HL-60 (cell line): ENCODE measurements around the gene PRND.

Experiments
- DNase-seq, 2 experiments: peaks; one replicate each; pipeline ENCODE4 v3.0.0-alpha.2; 2010 to 2020; ENCODE audit warnings: low read depth in 1 of 2, low spot score in 1 of 2
- H3K27ac ChIP-seq: fragments of 250-450 bp; sonication (Bioruptor Pico); replicated peaks from 2 replicates; pipeline ENCODE4 v1.5.1; 2020; ENCODE audit warnings: mild to moderate bottlenecking, moderate library complexity
- H3K27me3 ChIP-seq: fragments of 250-450 bp; sonication (Bioruptor Pico); 2 replicates; pipeline ENCODE4 v1.5.1; 2021; ENCODE audit warnings: mild to moderate bottlenecking, moderate library complexity; ENCODE audit not compliant: insufficient read depth, poor library complexity, severe bottlenecking
- H3K4me3 ChIP-seq: replicated peaks from 2 replicates; pipeline ENCODE4 v1.5.1; 2011; ENCODE audit warnings: mild to moderate bottlenecking, control low read depth, low read length; ENCODE audit not compliant: insufficient read depth
- CTCF ChIP-seq: IDR thresholded peaks from one replicate; pipeline ENCODE4 v1.5.1; 2011; ENCODE audit warnings: low read length, control low read depth, inconsistent platforms; ENCODE audit not compliant: insufficient read depth
- GABPA ChIP-seq: IDR thresholded peaks from 2 replicates; pipeline ENCODE4 v1.6.1; 2012; ENCODE audit warnings: low read depth
- POLR2AphosphoS5 ChIP-seq: IDR thresholded peaks from 2 replicates; pipeline ENCODE4 v1.6.1; 2012; ENCODE audit warnings: low read depth
- SPI1 ChIP-seq: IDR thresholded peaks from 2 replicates; pipeline ENCODE4 v1.6.1; 2012; ENCODE audit warnings: low read depth, mild to moderate bottlenecking, borderline replicate concordance
- TF ChIP-seq, protein P1 (sequence below): IDR thresholded peaks from 2 replicates; pipeline ENCODE4 v1.6.1; 2012; ENCODE audit warnings: low read depth; ENCODE audit not compliant: insufficient replicate concordance

PRND gene

DNA sequence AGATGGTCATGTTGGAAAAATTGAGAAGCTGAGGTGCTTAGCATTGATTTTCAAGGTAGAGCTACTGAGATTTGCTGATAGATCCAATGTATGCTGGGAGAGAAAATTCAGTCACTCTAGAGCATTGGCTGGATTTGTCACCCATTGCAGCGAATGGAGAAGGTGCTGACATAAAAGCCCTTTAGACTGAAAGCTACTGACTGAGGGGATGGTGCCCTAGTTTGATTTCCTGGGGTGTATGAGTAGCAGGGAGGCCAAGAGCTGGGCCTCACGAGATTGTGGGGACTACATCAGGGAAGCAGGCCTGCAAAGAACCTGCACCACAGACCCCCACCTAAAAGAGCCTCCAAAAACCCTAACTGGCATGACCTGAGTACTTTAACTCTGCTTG lies 23.9 kb upstream of the PRND start:
- H3K27me3 ChIP-seq = no peaks in the 10 kb centered on the region
- no peak overlapping the region for H3K4me3 ChIP-seq
- no peak for TF ChIP-seq CTCF
- TF ChIP-seq, protein P1, sequence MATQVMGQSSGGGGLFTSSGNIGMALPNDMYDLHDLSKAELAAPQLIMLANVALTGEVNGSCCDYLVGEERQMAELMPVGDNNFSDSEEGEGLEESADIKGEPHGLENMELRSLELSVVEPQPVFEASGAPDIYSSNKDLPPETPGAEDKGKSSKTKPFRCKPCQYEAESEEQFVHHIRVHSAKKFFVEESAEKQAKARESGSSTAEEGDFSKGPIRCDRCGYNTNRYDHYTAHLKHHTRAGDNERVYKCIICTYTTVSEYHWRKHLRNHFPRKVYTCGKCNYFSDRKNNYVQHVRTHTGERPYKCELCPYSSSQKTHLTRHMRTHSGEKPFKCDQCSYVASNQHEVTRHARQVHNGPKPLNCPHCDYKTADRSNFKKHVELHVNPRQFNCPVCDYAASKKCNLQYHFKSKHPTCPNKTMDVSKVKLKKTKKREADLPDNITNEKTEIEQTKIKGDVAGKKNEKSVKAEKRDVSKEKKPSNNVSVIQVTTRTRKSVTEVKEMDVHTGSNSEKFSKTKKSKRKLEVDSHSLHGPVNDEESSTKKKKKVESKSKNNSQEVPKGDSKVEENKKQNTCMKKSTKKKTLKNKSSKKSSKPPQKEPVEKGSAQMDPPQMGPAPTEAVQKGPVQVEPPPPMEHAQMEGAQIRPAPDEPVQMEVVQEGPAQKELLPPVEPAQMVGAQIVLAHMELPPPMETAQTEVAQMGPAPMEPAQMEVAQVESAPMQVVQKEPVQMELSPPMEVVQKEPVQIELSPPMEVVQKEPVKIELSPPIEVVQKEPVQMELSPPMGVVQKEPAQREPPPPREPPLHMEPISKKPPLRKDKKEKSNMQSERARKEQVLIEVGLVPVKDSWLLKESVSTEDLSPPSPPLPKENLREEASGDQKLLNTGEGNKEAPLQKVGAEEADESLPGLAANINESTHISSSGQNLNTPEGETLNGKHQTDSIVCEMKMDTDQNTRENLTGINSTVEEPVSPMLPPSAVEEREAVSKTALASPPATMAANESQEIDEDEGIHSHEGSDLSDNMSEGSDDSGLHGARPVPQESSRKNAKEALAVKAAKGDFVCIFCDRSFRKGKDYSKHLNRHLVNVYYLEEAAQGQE = no peak
- no peak for TF ChIP-seq POLR2AphosphoS5
- TF ChIP-seq GABPA = no peak
- TF ChIP-seq SPI1 = no peak
- no peak overlapping the region for H3K27ac ChIP-seq
- DNase-seq = no peak

DNA sequence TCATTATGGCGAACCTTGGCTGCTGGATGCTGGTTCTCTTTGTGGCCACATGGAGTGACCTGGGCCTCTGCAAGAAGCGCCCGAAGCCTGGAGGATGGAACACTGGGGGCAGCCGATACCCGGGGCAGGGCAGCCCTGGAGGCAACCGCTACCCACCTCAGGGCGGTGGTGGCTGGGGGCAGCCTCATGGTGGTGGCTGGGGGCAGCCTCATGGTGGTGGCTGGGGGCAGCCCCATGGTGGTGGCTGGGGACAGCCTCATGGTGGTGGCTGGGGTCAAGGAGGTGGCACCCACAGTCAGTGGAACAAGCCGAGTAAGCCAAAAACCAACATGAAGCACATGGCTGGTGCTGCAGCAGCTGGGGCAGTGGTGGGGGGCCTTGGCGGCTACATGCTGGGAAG lies 22.5 kb upstream of the PRND start:
- H3K4me3 ChIP-seq = no peak overlapping the region
- no peak overlapping the region for H3K27ac ChIP-seq
- no peak for DNase-seq
- TF ChIP-seq CTCF = no peak
- no peak for TF ChIP-seq SPI1
- no peak for TF ChIP-seq POLR2AphosphoS5
- no peak for TF ChIP-seq GABPA
- TF ChIP-seq, protein P1 = no peak
- H3K27me3 ChIP-seq = no peaks in the 10 kb centered on the region

DNA sequence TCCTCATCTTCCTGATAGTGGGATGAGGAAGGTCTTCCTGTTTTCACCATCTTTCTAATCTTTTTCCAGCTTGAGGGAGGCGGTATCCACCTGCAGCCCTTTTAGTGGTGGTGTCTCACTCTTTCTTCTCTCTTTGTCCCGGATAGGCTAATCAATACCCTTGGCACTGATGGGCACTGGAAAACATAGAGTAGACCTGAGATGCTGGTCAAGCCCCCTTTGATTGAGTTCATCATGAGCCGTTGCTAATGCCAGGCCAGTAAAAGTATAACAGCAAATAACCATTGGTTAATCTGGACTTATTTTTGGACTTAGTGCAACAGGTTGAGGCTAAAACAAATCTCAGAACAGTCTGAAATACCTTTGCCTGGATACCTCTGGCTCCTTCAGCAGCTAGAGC lies 21.8 kb upstream of the PRND start:
- Histone ChIP-seq H3K4me3 (no peak overlapping the region), H3K27ac (no peak overlapping the region), H3K27me3 (no peaks in the 10 kb centered on the region)
- DNase-seq = no peak
- TF ChIP-seq SPI1 = no peak

DNA sequence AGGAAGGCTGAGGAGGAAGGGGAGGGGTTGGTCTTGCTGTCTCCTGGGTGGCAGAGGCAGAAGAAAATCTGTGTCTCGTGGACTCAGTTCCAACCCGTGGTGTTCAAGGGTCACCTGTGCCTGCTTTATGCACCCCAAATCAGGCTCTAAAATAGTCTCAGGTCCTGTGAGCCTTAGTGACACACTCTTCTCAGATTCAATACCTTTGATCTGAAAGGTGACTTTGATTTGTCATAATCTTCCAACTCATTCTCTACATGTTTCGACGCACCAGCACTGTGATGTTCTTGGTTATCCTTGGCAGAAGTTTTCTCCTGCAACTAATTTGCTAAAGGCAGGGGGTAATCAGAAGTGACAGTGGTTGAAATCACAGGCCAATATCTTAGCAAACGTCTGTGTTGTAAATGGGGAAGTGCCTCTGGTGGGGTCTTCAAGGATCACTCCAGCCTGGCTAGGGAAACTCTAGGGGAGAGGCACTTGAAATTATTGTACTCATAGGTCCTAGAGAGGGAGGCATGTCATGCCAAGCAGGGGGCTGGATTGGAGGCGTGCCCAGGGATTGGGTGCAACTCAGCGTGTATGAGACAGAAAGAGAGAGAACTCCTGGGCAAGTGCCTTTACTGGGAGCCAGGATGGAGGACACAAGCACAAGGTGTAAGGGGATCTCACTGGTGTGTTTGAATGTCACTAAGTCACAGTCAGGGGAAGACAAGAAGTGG lies 19.0 kb upstream of the PRND start:
- DNase-seq = no peak
- TF ChIP-seq SPI1 (peak; percentile 63), CTCF (no peak), POLR2AphosphoS5 (no peak), GABPA (no peak)
- TF ChIP-seq, protein P1 = no peak

More for the DNA sequence above, 19.0 kb upstream of the PRND start:
- Histone ChIP-seq H3K27ac (no peak overlapping the region), H3K4me3 (no peak overlapping the region), H3K27me3 (no peaks in the 10 kb centered on the region)
